HG02642 (cell line): ENCODE measurements around the gene KCP.

ENCODE experiments used
- ATAC-seq: cut with Tn5 transposase; IDR thresholded peaks from one replicate; pipeline ENCODE4 v1.9.1; 2021; ENCODE audit warnings: mild to moderate bottlenecking; ENCODE audit not compliant: unreplicated experiment, poor library complexity

The KCP gene

DNA sequence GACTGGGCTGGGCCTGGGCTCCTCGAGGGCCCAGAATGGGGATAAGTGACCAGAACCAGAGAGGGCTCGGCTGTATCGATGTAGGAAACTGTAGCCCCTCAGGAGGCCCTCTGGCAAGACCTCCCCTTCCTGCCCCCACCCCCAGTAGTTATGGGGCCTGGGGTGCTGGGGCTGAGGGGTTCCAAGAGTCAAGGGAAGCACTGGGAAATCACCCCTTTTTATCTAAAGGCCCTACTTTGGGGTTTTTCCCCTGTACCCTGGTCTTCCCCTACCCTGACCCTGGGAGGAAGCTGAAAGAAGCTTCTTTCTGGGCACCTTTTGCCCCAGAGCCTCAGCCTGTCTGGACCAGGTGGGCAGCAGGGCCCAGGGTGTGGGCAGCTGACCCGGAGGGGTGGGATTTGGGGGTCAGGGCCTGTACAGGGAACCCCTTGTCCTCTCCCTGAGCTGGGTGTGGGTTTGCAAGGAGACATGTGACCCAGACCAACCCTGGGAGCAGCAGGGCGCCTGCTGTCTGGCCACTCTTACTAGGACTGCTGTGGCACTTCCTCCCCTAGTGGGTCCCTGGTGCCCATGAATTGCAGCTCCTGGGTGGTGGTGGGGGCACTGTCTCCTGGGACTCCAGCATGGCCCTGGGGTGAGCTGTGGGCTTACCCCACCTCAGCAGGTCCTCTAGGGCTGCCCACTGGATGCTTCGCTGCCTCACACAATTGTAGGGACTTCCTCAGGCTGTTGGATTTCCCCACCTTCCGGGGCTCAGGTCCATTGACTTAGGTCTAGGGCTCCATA is 28.8 kb upstream of the KCP start:
- ATAC-seq, result peak; percentile 17

DNA sequence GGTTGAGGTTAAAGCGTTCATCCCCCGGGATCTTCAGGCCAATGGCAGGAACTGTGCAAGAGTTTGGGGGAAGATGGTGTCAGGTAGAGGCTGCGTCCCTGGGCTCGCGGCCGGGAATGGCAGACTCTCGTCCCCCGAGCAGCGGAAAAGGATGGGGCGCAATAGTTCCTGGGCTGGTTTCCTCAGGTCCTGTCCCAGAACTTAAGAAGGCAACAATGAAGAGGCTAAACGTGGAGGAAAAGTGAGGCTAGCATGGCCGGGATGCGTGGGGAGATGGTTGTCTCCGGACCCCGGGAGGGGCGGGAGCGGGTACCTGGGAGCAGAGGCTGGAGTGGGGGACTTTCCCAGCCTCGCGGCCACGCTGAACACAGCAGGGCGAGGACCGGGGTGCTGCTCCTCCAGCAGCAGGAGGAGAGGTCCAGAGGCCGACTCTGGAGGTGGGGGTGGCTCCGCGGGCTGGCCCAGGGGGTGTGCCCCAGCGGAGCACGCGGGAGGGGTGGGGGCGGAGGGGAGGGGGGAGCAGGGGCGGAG is 28.1 kb upstream of the KCP start:
- ATAC-seq, result peak; percentile 4

DNA sequence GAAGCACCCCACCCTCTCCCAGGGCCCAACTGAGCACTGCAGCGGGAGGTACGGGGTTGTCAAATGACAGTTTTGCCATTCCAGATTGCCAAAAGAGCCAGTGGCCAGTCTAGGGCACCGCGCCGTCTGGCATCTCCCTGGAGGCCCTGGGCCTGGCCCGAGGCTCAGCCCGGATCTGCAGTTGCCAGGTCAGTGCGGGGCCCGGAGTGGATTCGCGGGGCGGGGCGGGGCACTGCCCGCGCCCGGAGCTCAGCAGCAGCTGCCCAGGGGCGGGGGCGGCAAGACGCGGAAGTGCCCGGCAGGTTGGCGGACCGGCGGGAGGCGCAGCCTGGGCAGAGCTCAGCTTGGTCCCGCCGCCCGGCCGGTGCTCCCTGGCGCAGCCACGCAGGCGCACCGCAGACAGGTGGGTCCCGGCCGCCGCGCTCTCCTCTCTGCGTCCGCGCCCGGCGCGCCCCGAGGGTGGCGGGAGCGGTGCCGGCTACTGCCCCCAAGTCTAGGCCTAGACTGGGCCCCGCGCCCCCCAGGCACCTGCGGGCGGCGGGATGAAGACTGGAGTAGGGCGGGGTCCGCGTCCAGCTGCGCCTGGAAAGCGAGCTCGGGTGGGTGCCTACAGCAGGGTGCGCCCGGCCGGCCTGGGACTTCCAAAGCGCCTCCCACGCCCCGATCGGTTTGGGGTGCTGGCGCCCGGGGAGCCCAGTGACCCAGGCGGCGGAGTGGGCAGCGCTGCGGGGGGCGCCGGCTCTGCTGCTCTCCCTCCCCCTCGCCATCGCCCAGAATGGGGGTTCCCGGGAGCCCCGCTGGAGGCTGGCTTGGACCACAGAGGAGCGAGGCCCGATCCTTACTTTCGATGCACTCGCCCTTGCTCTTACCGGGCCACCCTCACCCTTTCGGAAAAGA is 27.4 kb upstream of the KCP start, which contains the start of gene IRF5:
Gene IRF5 (plus strand): TSS at position 281 of the 897 bp plus-strand sequence. CDS start 4,155 bp downstream, outside the sequence.
- ATAC-seq, result peak; percentile 22

DNA sequence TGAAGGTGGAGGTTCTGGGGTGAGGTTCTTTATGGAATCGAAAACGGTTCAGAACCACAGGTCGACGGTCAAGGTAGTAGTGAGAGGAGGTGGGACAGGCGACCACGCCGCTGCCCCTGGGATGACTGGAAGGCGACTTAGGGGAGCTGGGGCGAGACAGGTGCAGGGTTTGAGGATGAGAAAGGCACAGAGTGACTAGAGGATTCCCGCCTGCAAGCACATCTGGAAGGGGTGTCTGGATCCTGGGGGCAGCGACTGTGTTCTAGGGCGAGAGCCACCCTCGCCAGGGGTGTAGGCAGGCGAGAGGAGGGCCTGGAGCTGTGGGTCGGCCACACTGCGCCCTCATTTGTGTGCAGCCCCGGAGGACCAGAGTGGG is 26.8 kb upstream of the KCP start:
- peak; percentile 6 for ATAC-seq

DNA sequence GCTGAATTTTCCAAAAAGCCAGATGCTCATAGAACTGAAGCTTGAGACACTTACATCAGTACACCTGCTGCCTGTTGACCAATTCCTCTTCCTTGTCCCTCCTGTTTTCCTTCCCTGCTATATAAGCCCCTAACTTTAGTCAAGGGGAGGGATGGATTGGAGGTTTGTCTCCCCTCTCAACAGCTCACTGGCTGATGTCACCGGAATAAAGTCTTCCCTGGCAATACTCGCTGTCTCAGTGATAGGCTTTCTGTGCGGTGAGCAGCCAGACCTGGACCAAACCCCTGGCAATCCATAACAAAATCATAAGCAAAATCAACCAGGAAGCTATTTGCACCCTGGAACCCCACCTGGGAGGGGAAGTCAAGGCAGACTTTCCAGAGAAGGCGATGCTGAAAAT is 26.3 kb upstream of the KCP start:
- no peak for ATAC-seq

DNA sequence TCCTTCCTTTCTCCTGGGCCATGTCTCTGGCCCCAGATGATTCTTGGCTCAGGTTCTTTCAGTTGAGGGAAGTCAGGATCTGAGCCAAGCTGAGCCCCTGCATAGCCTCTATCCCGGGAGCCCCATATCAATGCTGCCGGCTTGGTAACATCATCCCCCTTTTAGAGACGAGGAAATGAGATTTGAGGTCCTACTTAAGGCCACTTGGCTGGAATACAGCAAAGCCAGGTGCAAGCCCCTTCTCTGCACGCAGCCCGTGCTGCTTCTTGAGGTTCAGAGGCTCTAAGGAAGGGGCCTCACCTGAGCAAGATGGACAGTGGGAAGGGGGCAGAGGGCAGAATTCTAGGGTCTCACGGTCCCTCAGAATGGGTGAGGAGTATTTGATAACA is 24.8 kb upstream of the KCP start:
- no peak for ATAC-seq

DNA sequence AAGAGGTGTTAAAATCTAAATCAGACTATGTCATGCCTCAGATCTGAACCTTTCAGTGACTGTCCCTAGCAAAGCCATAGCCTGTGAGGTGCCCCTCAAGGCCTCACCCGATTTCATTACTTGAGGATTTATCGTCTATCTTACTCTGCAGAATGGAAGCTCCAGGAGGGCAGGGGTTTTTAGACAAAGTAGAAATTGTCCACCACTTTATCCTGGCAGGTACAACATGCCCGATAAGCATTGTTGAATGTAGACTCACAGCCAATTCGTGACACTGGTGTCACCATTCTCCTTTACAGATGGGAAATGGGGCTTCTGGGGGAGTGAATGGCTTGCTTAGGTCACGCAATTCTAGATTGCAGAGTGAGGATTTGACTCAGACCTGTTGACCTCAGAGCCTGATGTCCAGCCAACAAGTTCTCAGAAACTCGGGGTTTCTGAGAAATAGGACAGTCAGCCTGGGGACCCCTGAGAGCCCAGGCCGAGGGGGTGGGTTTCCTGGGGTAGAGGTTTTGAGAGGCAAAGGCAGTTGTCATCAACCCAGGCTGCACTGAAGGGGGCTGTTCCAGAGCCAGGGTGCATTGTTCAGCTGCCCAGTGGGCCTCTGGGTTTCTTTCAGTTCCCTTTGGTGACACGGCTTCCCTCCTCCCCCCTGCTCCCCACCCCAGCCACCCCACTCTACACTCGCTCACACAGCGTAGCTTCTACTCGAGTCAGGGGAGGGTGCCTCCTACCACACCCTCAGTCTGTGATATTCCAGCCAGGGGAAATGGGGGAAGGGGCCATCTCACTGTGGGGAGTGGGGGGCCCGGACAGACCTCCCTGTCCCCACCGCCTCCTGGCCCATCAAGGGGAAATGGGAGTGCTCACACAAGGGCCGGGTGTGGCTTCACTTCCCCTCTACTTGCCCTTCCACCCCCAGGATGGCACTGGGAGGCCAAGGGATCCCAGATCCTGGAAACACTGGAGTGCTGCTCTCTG is 24.1 kb upstream of the KCP start:
- ATAC-seq, result peak; percentile 28

DNA sequence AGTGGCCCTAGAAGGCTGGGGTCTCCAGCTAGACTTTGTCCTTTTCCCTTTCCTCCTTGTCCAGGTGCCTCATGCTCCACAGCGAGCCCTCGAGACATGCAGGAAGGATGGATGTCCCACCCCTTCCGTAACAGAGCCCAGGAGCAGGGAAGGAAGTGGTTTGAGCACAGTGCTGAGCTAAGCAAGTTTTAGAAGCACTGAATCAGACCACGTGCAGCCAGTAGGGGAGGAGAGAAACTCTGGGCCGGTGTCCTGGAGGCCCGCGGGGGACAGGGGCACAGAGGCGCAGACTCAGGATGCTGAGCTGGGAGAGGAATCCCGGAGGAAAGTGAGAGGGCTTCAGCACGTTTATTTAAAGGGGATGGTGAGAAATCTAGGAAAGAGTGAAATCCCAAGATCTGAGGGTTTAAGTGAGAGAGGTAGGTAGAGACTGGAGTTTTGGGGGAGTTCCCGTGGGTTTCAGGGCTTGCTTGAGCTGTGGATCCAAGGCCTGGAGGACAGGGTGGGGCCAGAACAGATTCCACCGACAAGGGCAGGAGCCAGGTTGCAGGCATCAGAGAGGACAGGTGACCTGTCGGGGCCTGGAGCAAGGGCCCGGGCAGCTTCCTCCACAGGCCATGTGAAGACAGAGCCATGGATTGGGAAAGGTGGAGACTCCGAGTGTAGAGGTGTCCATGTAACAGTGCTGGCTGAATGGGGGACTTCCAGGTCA is 22.8 kb upstream of the KCP start:
- ATAC-seq, result peak; percentile 29

DNA sequence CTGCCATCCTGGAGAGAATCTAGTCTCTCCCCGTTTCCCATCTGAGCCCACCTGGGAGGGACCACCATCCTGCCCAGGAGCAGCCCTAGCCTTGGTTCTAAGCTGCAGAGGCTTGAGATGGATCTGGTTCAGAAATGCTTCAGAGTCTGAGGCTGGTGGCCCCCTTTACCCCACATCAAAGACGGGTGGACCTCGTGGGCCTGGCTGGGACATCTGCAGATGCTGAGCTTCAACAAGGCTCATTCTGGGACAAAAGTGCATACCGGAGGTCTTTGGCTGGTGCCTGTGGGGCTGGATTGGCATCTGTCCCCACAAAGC is 22.3 kb upstream of the KCP start:
- no peak for ATAC-seq

DNA sequence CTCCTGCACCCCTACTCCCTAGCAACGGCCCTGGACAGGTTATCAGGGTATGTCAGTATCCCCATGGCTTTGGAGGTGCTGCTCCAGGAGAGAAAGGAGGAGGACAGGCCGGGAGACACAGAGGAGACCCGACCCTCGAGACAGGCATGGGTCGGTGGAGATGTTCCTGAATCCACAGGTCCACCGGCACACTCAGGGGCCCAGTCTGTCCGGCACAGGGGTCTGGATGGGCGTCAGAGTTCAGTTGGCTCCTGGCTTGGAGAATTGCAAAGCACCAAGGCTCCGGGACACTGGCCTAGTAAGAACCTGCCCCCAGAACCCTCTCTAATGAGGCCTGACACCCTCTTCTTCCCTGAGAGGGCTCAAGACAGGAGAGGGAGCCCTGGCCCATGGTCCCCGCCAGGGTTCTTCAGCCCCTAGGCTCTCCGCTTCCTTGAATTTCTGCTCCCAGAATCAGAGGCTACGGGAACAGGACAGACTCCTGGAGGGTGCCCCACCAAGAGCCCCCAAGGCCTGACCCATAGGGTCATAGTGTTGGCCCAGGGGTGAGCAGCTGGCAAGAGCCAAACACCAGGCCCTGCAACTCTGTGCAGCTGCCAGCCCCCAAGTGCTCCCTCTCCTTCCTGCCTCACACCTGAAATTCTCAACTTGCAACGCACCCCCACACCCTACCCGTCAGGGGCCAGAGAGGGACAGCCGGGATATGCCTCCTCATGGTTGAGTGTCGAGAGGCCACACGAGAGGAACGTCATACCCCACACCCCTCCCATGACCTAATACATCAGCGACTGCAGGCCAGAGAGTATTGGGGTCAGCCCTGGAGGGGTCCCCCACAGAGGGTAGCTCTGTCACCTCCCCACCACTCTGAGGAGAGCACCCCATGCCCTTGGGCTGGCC is 21.7 kb upstream of the KCP start:
- ATAC-seq, result no peak

DNA sequence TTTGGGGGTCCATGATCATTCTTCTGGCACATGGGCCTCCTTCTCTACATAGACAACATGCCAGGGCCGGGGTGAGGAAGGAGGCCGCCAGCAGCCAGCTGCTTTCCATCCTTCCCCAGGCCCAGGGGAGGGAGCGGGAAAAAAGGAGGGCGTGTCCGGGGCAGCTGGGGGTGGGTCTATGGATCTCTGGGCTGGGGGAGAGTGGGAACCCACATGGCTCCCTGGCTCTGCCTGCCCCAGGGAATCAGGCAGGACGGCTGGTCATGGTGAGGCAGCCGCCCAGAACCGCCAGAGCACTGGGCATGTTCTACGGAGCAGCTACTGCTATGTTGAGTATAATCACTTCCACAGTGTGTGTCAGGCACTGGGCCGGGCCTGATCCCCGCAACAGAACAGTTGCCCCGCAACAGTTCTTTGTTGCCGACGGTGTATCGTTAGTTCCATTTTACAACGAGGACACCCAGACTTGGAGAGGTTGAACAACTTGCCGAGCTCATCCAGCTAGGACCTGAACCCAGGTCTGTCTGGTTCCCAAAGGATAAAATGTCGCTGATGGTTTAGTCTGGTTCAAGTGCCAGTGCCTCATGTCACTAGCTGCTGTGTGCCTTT is 20.8 kb upstream of the KCP start:
- no peak for ATAC-seq

DNA sequence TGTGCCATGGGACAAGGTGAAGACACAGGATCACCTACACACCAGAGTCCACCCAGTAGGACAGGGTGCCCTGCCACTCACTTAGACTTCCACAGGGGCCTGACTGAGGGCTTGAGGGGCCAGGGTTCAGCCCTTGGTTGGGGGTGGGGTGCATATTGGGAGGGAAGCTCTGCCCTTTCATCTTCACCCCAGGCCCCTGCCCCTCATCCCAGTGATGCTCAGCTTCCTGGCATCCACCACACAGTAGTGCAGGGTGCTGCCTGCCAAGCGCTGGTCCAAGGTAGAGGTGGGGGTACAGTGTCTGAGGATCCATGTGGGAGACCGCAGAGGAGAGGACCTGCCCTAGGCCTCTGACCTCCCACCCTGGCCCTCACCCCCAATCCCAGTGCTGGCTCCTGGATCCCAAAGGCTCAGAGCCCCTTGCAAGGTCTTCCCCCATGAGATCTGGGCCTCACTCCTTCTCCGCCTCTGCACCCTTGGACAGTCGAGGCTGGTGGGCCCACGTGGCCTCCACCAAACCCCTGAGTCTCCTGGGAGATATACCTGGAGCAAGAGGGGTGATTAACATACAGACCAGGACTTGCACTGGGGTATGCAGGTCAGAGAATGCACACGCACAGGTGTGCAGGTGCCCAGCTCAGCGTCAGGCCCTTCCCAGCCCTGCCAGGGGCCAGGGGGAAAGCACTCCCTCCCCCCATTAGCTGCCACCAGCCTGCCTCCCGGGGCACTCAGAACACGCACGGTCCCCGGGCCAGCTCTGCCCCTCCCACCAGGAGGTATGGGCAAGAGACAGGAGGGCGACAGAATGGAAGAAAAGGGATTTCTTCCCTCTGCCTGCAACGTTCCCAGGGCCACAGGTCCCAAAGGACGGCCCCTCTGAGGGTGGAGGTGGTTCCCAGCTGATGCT is 18.6 kb upstream of the KCP start:
- ATAC-seq, result no peak

DNA sequence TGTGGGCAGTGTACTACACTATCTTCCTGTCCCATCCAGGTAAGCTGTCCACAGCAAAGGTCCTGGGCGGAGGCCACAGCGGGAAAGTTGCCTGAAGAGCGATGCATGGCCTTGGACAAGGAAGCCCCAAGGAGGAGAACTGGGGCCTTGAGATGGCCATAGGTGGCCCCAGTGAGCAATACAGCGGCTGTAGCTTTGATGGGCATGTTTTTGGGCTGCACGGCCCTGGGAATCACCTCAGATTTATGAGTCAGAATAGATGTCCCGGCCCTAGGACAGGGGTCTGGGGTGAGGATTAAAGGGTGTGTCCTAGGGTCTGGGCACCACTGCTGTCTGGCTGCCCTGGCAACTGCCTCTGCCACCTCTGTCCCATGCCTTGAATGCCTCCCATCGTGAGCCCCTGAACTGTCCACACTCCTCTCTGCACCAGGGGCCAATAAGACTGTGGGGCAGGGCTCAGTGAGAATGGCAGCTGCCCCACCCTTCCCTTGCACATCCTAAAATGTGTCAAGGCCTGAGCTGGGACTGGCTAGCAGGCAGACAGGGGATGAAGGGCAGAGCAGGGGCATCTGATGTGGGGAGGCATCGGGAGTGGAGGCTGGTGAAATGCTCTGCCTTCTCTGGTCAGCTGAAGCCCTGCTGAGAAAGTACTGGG is 17.8 kb upstream of the KCP start:
- no peak for ATAC-seq

DNA sequence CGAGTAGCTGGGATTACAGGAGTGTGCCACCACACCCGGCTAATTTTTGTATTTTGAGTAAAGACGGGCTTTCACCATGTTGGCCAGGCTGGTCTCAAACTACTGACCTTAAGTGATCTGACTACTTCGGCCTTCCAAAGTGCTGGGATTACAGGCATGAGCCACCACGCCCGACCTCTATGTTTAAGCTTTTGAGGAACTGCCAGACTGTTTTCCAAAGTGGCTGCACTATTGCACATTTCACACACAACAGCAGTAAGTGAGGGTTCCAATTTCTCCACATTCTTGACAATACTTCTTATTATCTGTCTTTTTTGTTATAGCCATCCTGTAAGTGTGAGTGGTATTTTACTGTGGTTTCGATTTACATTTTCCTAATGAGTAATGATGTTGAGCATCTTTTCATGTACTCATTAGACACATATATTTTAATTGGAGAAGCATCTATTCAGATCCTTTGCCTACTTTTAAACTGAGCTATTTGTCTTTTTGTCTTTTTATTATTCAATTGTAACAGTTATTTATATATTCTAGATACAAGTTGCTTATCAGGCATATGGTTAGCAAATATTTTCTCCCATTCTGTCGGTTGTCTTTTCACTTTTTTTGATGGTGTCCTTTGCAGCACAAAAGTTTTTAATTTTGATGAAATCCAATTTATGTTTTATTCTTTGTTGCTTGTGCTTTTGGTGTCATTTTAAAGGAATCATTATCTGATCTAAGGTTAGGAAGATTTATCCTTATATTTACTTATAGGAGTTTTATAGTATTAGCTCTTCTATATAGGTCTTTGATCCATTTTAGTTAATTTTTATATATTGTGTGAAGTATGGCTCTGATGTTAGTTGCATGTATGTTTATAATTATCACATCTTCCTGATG is 14.4 kb upstream of the KCP start:
- no peak for ATAC-seq

DNA sequence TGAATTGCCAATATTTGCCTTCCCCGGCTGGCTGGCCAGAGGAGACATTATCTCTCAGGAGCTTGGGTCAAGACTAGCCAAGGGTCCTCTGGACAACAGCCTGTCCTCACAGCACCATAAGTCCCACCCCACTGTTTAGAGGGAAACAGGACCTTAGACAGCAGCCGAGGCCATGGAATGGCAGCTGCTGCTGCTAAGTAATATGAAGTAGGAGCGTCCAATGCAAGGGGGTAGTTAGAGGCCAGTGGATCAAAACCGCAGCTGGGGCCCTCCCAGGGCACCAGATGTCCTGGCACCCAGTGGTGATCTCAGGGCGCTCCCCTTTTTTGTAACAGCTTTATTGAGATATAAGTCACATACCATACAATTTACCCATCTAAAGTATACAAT is 12.9 kb upstream of the KCP start:
- no peak for ATAC-seq
